Adrenal gland (tissue), 5 donors: ENCODE data around the gene HOXD12.

Source experiments
- CTCF ChIP-seq, 6 experiments: fragments of 450-650 bp in 4 of 6; fragments of 200-600 bp in 2 of 6; sonication (generic) in 1 of 6; IDR thresholded peaks; 1 replicate in 5 of 6; 2 replicates in 1 of 6; pipeline versions ENCODE4 v1.5.1 to v1.8.0; 2016 to 2021; ENCODE audit warnings: antibody characterized with exemption in 6 of 6, mild to moderate bottlenecking in 2 of 6, moderate library complexity in 1 of 6
- POLR2A ChIP-seq, 2 donors: fragments of 450-650 bp; IDR thresholded peaks; one replicate each; pipeline ENCODE4 v1.6.1; 2017; ENCODE audit warnings: antibody characterized with exemption in 2 of 2, mild to moderate bottlenecking in 2 of 2, moderate library complexity in 1 of 2
- donor health status: DM: no; HTN: no; CAD: no.

GRCh38 chr2:176094349-176094748 lies 5.2 kb upstream of the HOXD12 start:
- TF ChIP-seq CTCF (IDR thresholded peaks at IDR 0.05) (no peak), POLR2A (IDR thresholded peaks at IDR 0.05) (no peak)
